Measurements from ENCODE around the gene SETDB2. TPM values are rescaled to one million over a fixed set of nuclear protein-coding genes. Genes with fewer than 3 reads are reported as not detected.

Gene SETDB2
- total RNA-seq, 1 donor from 2014 or later: 8.6 TPM

- Histone ChIP-seq H3K4me1 (no peaks in the 10 kb centered on the region), H3K36me3 (no peaks in the 10 kb centered on the region), H3K9me3 (no peaks in the 10 kb centered on the region), H3K4me3 (no peak overlapping the region), H3K27me3 (no peaks in the 10 kb centered on the region), H3K27ac (no peak overlapping the region)
- intact Hi-C loops (cut with DNase I): no loop called here
- DNase-seq (ENCODE audit: extremely low spot score in 2 of 2): no peak
- no peak for TF ChIP-seq POLR2AphosphoS5 (IDR thresholded peaks at IDR 0.05; ENCODE audit: insufficient read depth in 1 of 2, low read depth in 1 of 2)
- TF ChIP-seq CTCF (IDR thresholded peaks at IDR 0.05): no peak
- no peak for TF ChIP-seq POLR2A (IDR thresholded peaks at IDR 0.05)
Observed at GRCh38 chr13:49453465-49453864, 9.4 kb downstream of the SETDB2 start.

GRCh38 chr13:49454388-49455006, 10.4 kb downstream of the SETDB2 start:
- Histone ChIP-seq H3K4me3 (no peak overlapping the region), H3K4me1 (no peaks in the 10 kb centered on the region), H3K9me3 (no peaks in the 10 kb centered on the region), H3K27me3 (no peaks in the 10 kb centered on the region), H3K36me3 (no peaks in the 10 kb centered on the region), H3K27ac (no peak overlapping the region)
- TF ChIP-seq POLR2A (IDR thresholded peaks at IDR 0.05) (no peak), CTCF (IDR thresholded peaks at IDR 0.05) (no peak), POLR2AphosphoS5 (IDR thresholded peaks at IDR 0.05; ENCODE audit: insufficient read depth in 1 of 2, low read depth in 1 of 2) (no peak)
- intact Hi-C loops (cut with DNase I): no loop called here
- no peak for DNase-seq (ENCODE audit: extremely low spot score in 2 of 2)

- no peaks in the 10 kb centered on the region for H3K36me3 ChIP-seq
- intact Hi-C loops (cut with DNase I): no loop called here
- H3K4me3 ChIP-seq: no peak overlapping the region
- no peak for DNase-seq (ENCODE audit: extremely low spot score in 2 of 2)
- TF ChIP-seq POLR2A (IDR thresholded peaks at IDR 0.05) (no peak), CTCF (IDR thresholded peaks at IDR 0.05) (no peak), POLR2AphosphoS5 (IDR thresholded peaks at IDR 0.05; ENCODE audit: insufficient read depth in 1 of 2, low read depth in 1 of 2) (no peak)
- no peaks in the 10 kb centered on the region for H3K27me3 ChIP-seq
- no peaks in the 10 kb centered on the region for H3K9me3 ChIP-seq
- H3K4me1 ChIP-seq: no peaks in the 10 kb centered on the region
- H3K27ac ChIP-seq: no peak overlapping the region
Observed at GRCh38 chr13:49455007-49455398, 10.9 kb downstream of the SETDB2 start.

- intact Hi-C loops (cut with DNase I): no loop called here
- Histone ChIP-seq H3K4me1 (no peaks in the 10 kb centered on the region), H3K9me3 (no peaks in the 10 kb centered on the region), H3K27me3 (no peaks in the 10 kb centered on the region), H3K27ac (no peak overlapping the region), H3K4me3 (no peak overlapping the region), H3K36me3 (peaks cover 0 to 2% of the 10 kb centered on the region in 2 donors)
- DNase-seq (ENCODE audit: extremely low spot score in 2 of 2): no peak
- TF ChIP-seq POLR2AphosphoS5 (IDR thresholded peaks at IDR 0.05; ENCODE audit: insufficient read depth in 1 of 2, low read depth in 1 of 2): no peak
- no peak for TF ChIP-seq POLR2A (IDR thresholded peaks at IDR 0.05)
- TF ChIP-seq CTCF (IDR thresholded peaks at IDR 0.05): no peak
Observed at GRCh38 chr13:49456156-49456555, 12.1 kb downstream of the SETDB2 start.

GRCh38 chr13:49457221-49457620, 13.1 kb downstream of the SETDB2 start:
- Histone ChIP-seq H3K27ac (no peak overlapping the region), H3K4me3 (no peak overlapping the region), H3K9me3 (no peaks in the 10 kb centered on the region), H3K4me1 (no peaks in the 10 kb centered on the region), H3K36me3 (peaks cover 0 to 13% of the 10 kb centered on the region in 2 donors), H3K27me3 (no peaks in the 10 kb centered on the region)
- no peak for TF ChIP-seq POLR2A (IDR thresholded peaks at IDR 0.05)
- no peak for TF ChIP-seq CTCF (IDR thresholded peaks at IDR 0.05)
- TF ChIP-seq POLR2AphosphoS5 (IDR thresholded peaks at IDR 0.05; ENCODE audit: insufficient read depth in 1 of 2, low read depth in 1 of 2): no peak
- DNase-seq (ENCODE audit: extremely low spot score in 2 of 2): no peak
- intact Hi-C loops (cut with DNase I): no loop called here

All from vagina (tissue), 2 donors.